ENCODE data around the gene EPHA8. TPM values are rescaled to one million over a fixed set of nuclear protein-coding genes. Genes with fewer than 3 reads are reported as not detected.

Gene EPHA8
- total and polyA plus RNA-seq, 2 of the 13 experiments (the other 11 are each of a cell fraction or from before 2014, with no cell fraction given): not detected

DNA sequence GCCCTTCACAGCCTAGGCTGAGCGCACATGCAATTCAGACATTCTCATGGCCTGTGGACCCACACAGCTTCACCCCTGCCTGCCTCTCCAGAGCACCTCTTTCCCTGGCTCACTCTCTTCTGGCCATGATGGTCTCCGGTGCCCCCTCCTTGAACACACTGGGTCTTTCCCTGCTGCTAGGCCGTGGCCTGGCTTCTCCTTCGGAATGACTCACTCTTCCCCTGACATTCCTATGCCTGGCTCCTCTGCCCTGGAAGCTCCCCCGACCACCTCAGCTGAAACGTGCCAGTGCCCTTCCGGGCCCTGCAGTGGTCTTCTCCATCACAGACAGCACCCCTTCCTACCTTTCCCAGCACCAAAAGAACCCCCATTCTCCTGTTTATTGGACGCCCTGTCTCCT, 28.3 kb downstream of the EPHA8 start (continued):
- TF ChIP-seq SIX1 (CRISPR knock-in tag; IDR thresholded peaks at IDR 0.05; ENCODE audit: borderline replicate concordance) (no peak), ZNF850 (CRISPR knock-in tag; conservative IDR thresholded peaks at IDR 0.05) (no peak), HOXA3 (CRISPR knock-in tag; IDR thresholded peaks at IDR 0.05) (no peak)

DNA sequence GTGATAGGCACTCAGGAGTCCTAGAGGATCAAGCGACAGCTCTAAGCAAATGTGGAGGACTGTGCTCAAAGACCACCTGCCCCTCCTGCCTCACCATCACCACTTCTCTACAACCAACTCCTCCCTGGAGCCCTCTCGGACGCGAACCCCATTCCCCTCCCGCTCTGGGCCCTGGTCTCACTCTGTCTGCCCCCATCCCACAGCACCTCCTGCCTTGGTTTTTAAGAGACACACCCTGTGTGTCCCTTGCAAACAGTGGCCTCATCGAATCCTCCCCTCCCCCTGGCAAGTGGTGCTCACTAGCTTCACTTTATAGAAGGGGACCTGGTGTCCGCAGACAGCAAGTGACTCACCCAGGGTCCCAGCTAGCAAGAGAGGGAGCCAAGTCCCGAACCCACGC, 28.8 kb downstream of the EPHA8 start:
- ChIA-PET CTCF (ENCODE audit: low intra/inter-chr PET ratio, low total read pairs) (no interaction called here), POLR2A (no interaction called here)
- ATAC-seq (no peak), FAIRE-seq (no peak), DNase-seq (ENCODE audit: low spot score) (no peak)
- Histone ChIP-seq H3K4me1 (ENCODE audit: insufficient read depth, low read length) (no peaks in the 10 kb centered on the region), H3K9ac (ENCODE audit: insufficient read depth, low read depth, low read length) (no peak overlapping the region), H3K27ac (ENCODE audit: extremely low read length, insufficient read depth, low read length) (no peak overlapping the region), H3K36me3 (replicated peaks in 1 of 2; ENCODE audit: control insufficient read depth in 1 of 2, insufficient read depth in 2 of 2, low read length in 2 of 2) (no peaks in the 10 kb centered on the region), H3K9me3 (ENCODE audit: low read length) (no peaks in the 10 kb centered on the region), H3K4me2 (ENCODE audit: low read depth, low read length) (no peak overlapping the region), H2AFZ (ENCODE audit: low read length) (no peak overlapping the region), H3K79me2 (ENCODE audit: insufficient read depth, low read length) (no peaks in the 10 kb centered on the region), H3K4me3 (replicated peaks in 1 of 3; ENCODE audit: insufficient read depth in 1 of 3, low read depth in 2 of 3, low read length in 3 of 3) (no peak overlapping the region), H4K20me1 (ENCODE audit: insufficient read depth, low read length) (no peaks in the 10 kb centered on the region), H3K27me3 (ENCODE audit: control insufficient read depth in 1 of 2, insufficient read depth in 2 of 2, low read length in 2 of 2) (peaks cover 15 to 76% of the 10 kb centered on the region in 2 experiments; a peak in 4 of 5 replicates)
- BruUV-seq (replicated peaks): no TSS peak
- WGBS (ENCODE audit: low lambda C conversion rate): 27% methylated on average over 9 of the region's 9 CpGs
- in situ Hi-C loops (cut with HindIII; ENCODE audit: extremely low pct_ligation_motif_present, low pct_unique_long_range_greater_than_20kb): no loop called here
- TF ChIP-seq TOPORS (CRISPR knock-in tag; IDR thresholded peaks at IDR 0.05) (no peak), PBX2 (CRISPR knock-in tag; IDR thresholded peaks at IDR 0.05) (no peak), WIZ (CRISPR knock-in tag; IDR thresholded peaks at IDR 0.05) (no peak), RORA (CRISPR knock-in tag; IDR thresholded peaks at IDR 0.05) (no peak), EEA1 (CRISPR knock-in tag; IDR thresholded peaks at IDR 0.05; ENCODE audit: borderline replicate concordance) (no peak), MAFF (IDR thresholded peaks at IDR 0.05; ENCODE audit: low read depth, low read length) (no peak)
- TF ChIP-seq, protein P1, sequence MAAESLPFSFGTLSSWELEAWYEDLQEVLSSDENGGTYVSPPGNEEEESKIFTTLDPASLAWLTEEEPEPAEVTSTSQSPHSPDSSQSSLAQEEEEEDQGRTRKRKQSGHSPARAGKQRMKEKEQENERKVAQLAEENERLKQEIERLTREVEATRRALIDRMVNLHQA (CRISPR knock-in tag; IDR thresholded peaks at IDR 0.05): no peak
- TF ChIP-seq, protein P2, sequence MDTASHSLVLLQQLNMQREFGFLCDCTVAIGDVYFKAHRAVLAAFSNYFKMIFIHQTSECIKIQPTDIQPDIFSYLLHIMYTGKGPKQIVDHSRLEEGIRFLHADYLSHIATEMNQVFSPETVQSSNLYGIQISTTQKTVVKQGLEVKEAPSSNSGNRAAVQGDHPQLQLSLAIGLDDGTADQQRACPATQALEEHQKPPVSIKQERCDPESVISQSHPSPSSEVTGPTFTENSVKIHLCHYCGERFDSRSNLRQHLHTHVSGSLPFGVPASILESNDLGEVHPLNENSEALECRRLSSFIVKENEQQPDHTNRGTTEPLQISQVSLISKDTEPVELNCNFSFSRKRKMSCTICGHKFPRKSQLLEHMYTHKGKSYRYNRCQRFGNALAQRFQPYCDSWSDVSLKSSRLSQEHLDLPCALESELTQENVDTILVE (CRISPR knock-in tag; IDR thresholded peaks at IDR 0.05): no peak
- intact Hi-C loops (cut with micrococcal nuclease; ENCODE audit: unreplicated experiment): no loop called here
